GM18505 (cell line): Measurements from ENCODE around the gene ZNF471.

Experiments
- ATAC-seq: cut with Tn5 transposase; IDR thresholded peaks from one replicate; pipeline ENCODE4 v1.9.1; 2021; ENCODE audit not compliant: unreplicated experiment
- POLR2A ChIP-seq: IDR thresholded peaks from 4 replicates; pipeline ENCODE4 v1.6.1; 2011; ENCODE audit warnings: borderline replicate concordance; ENCODE audit not compliant: insufficient read depth, insufficient read length; ENCODE audit errors: extremely low read depth

The ZNF471 gene

DNA sequence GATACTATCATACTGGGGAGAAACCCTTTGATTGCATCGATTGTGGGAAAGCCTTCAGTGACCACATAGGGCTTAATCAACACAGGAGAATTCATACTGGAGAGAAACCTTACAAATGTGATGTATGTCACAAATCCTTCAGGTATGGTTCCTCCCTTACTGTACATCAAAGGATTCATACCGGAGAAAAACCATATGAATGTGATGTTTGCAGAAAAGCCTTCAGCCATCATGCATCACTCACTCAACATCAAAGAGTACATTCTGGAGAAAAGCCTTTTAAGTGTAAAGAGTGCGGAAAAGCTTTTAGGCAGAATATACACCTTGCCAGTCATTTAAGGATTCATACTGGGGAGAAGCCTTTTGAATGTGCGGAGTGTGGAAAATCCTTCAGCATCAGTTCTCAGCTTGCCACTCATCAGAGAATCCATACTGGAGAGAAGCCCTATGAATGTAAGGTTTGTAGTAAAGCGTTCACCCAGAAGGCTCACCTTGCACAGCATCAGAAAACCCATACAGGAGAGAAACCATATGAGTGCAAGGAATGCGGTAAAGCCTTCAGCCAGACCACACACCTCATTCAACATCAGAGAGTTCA, 46.7 kb downstream of the ZNF471 start:
- no peak for ATAC-seq

GRCh38 chr19:56562766-56563165, 55.1 kb downstream of the ZNF471 start:
- TF ChIP-seq POLR2A: no peak

More for the DNA sequence above, 46.7 kb downstream of the ZNF471 start:
- no peak for TF ChIP-seq POLR2A

GRCh38 chr19:56566904-56567273, 59.2 kb downstream of the ZNF471 start:
- TF ChIP-seq POLR2A: no peak
- ATAC-seq: peak; percentile 29

More at GRCh38 chr19:56562766-56563165, 55.1 kb downstream of the ZNF471 start:
- no peak for ATAC-seq

GRCh38 chr19:56567274-56568120, 59.8 kb downstream of the ZNF471 start, which contains the start of gene ZNF470:
ZNF470 (plus strand) TSS chr19:56567468; CDS start chr19:56570312, 2,844 bp downstream.
- peak; percentile 98 for ATAC-seq
- peak; percentile 44 for TF ChIP-seq POLR2A

DNA sequence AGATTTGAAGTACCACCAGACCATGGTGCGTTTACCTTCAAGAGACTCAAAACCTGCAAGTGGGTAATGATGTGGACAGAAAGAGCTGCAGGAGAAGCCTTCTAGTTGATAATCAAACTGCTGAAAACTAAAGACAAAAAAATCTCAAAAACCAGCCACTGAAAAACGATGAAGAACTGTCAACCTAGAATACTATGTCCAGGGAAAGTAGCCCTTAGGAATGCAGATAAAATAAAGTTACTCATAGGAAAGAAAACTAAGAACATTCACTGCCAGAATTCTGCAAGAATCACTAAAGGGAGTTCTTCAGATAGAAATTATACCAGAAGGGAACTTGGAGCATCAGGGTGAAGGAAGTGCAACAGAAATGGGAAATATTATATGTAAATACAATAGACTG, 64.9 kb downstream of the ZNF471 start:
- no peak for ATAC-seq
- TF ChIP-seq POLR2A: no peak

GRCh38 chr19:56573914-56574313, 66.3 kb downstream of the ZNF471 start:
- TF ChIP-seq POLR2A: no peak
- no peak for ATAC-seq

- ATAC-seq: no peak
- no peak for TF ChIP-seq POLR2A
These were observed 70.3 kb downstream of the ZNF471 start for GRCh38 chr19:56577719-56578602.
